Islet of Langerhans (tissue), 1 donor: Measurements from ENCODE around the gene MRPL1.
A peak's percentile ranks its signal among the peaks of the same experiment; 100 is the strongest.
"Not testable (repeated sequence)": the region's sequence is repeated elsewhere in the genome, so short reads cannot be mapped to it uniquely, and the experiment has no call there.

Experiments used
- FAIRE-seq: peaks from one replicate; lab custom pipeline; 2011; peaks lifted over from hg19 to GRCh38; lab: Jason Lieb, UNC

MRPL1 gene

DNA sequence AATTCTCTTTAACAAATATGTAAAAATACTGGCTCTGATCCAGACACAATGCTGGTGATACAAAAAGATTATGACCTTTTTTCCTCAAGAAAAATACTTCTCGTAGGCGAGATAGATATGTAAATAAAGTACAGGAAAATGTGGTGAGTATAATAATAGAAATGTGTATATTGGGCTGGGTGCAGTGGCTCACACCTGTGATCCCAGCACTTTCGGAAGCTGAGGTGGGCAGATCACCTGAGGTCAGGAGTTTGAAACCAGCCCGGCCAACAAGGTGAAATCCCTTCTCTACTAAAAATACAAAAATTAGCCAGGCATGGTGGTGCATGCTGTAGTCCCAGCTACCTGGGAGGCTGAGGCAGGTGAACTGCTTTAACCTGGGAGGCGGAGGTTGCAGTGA, 55.0 kb downstream of the MRPL1 start:
- no peak for FAIRE-seq

DNA sequence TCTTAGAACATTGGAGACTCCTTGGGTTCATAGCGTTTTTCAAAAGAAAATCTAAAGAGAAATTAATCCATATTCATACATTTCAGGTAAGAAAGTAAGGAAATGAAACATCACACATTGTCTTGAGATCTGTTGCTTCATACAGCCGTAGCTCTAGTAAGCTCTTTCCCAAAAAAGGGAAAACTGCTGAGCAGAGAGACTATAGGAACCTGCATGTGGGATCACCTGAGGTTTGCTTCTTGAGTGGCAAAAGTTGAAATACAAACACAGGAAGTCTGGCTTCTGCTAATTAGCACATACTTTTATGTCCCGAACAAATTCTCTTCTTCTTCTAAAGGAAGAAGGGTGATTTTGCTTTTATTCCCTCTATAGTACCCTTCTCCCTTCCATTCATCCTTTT, 57.7 kb downstream of the MRPL1 start:
- no peak for FAIRE-seq

- no peak for FAIRE-seq
These were observed 59.1 kb downstream of the MRPL1 start for GRCh38 chr4:77921701-77922100.

DNA sequence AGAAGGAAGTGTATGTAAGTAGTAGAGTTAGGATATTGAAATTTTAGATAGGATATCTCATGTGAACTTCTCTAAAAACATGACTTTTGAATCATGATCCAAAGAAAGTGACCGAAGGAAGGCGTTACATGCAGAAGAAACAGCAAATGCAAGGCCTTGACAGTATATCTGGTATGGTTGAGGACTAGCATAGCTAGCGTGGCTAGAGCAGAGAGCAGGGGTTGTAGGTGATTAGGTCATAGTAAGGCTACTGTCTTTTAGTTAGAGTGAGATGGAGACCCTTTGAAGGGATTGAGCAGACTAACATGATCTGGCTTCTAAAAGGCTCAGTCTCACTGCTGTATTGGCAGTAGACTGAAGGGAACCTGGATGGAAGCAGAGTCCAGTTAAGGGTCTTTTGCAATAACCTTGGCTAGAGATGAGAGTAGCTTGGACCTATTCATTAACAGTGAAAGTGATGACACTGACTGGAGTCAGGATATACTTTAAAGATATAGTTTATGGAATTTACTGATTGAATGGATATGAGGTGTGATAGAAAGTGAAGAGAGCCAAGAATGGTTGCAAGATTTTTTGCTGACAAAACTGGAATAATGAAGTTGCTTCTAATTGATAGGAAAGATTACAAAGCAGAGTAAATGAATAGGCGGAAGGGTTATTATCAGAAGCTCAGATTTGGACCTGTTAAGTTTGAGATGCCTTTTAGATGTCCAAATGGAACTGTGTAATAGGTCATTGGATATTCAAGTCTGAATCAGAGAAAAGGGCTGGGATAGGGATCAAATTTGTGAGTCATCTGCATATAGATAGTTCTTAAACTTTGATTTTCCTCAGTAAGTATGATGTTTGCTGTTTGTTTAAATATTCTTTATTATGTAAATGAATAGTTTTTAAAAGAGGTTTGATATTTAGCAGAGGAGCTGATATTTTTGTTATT, 59.8 kb downstream of the MRPL1 start:
- no peak for FAIRE-seq

- FAIRE-seq = peak; percentile 69
These were observed 65.6 kb downstream of the MRPL1 start for GRCh38 chr4:77927991-77928925.

GRCh38 chr4:77930154-77930639, 67.6 kb downstream of the MRPL1 start:
- FAIRE-seq = no peak

DNA sequence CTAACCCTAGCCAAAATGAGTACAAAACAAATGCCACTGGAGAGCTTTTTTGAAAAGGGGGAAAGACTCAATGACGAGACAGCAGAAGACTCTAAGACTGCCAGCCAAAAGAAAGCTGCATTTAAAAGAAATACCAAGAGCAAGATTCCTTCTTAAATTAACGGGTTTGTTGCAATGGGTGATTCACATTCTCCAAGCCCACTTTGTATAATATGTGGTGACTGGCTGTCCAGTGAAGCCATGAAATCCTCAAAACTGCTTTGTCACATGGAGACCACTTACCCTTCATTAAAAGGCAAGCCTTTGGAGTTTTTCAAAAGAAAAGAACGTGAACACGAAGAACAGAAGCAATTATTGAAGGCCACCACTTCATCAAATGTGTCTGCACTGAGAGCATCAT, 68.2 kb downstream of the MRPL1 start:
- no peak for FAIRE-seq

GRCh38 chr4:77931452-77932135, 69.0 kb downstream of the MRPL1 start:
- FAIRE-seq = no peak

DNA sequence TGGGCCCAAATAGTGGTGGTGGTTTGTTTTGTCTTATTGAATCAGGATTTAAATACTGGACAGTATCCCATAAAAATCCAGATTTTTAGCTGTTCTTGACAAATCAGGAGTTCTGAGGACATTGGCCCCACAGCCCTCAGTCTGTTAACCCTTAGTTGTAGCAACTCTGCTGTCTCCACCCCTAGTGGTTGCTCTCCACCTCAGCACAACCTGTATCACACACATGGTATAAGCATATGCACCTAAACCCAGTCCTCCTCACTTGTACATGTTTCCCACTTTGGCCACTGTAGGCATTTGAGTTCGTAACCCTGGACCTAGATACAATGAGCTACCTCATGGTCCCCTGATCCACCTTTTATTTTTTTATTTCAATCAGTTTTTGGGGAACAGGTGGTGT, 75.9 kb downstream of the MRPL1 start:
- no peak for FAIRE-seq

DNA sequence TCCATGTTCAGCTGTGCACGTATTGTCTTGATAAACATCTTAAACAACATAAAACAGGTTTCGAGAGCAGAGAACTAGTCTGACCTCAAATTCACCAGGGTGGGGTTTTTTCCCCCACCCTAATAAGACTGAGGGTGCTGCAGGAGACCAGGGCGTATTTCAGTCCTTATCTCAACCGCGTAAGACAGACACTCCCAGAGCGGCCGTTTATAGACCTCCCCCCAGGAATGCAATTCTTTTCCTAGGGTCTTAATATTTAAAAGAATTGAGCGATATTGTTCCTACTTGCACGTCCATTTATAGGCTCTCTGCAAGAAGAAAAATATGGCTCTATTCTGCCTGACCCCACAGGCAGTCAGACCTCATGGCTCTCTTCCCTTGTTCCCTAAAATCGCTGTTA, 83.3 kb downstream of the MRPL1 start:
- not testable (repeated sequence) for FAIRE-seq

- no peak for FAIRE-seq
These were observed 87.6 kb downstream of the MRPL1 start for GRCh38 chr4:77950203-77950602.

GRCh38 chr4:77952457-77952856, 89.8 kb downstream of the MRPL1 start:
- no peak for FAIRE-seq

DNA sequence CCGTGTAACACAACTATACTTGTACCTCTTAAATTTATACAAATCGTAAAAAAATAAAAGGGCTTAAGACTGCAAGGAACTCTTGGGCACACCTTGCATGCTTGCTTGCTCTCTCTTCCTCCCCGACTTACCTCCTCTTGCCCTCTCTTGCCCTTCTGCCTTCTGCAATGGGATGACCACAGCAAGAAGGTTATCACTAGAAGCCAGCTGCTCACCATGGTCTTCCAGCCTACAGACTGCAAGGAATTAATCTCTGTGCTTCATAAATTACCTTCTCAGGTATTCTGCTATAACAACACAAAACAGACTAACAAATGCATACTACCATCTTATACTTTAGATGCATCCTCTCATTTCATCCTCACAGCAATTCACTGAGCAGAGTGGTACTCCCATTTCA, 92.1 kb downstream of the MRPL1 start:
- FAIRE-seq = no peak

GRCh38 chr4:77956917-77957316, 94.3 kb downstream of the MRPL1 start:
- no peak for FAIRE-seq

DNA sequence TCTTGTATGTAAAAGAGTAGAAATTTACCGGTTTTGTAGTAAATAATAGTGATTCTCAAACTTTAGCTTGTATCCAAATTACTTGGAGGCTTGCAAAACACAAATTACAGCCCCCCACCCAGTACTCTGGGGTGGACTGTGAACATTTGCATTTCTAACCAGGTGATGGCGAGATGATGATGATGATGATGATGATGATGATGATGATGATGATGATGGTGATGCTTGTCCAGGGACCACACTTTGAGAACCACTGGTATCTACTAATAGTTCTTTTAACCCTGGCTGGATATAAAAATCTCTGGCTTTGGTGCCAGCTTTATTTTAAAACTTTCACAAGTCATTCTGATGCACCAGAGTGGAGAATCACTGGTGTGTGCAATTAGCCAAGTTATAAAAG, 96.3 kb downstream of the MRPL1 start:
- peak; percentile 73 for FAIRE-seq

DNA sequence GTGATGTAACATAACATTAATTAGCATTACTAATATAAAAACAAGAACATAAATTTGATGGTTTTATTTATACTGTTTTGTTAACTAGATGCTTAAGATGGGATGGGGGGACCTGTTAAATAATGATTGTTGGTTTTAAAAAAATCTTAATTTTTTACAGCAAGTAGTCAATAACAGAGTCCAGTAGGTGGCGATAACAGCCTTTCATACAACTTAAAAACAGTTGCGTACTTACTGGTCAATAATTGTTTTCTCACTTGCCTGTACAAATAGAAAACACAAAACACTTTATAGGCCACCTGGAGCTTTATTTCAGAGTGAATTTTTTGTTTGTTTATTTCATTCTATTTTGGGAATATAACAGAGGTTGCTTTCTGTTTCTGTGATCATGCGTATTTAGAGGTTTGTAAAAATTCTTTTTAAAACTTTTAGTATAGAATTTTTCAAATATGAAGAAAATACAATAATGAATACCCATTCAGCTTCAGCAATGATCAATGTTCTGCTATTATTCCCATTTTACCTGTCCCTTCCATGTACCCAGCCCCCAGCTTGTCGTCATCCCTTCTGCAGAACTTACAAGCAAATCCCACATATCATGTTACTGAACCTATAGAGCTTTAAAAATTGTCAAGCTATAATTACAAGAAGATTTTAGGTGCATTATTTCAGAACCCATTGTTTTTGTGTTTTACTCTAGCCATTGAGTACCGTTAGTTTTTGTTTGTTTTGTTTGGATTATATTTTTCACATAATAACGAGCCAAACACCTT, 97.1 kb downstream of the MRPL1 start:
- FAIRE-seq = peak; percentile 99

DNA sequence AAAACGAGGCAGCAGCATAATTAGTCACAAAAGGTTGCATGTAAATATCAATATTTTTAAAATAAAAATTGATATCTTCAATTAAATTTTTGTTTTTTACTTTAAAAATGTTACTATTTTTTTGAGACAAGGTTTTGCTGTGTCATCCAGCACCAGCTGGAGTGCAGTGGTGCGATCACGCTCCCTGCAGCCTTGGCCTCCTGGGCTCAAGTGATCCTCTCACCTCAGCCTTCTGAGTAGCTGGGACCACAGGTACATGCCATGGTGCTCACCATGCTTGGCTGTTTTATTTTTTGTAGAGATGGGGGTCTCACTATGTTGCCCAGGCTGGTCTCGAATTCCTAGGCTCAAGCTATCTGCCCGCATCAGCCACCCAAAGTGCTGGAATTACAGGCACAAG, 97.7 kb downstream of the MRPL1 start:
- no peak for FAIRE-seq

- no peak for FAIRE-seq
These were observed 100.4 kb downstream of the MRPL1 start for GRCh38 chr4:77963004-77963403.

GRCh38 chr4:77973657-77974056, 111.0 kb downstream of the MRPL1 start:
- not testable (repeated sequence) for FAIRE-seq

- FAIRE-seq = not testable (repeated sequence)
These were observed 120.4 kb downstream of the MRPL1 start for GRCh38 chr4:77982900-77983540.
